Measurements from ENCODE around the gene NARF. TPM values are rescaled to one million over a fixed set of nuclear protein-coding genes. Genes with fewer than 3 reads are reported as not detected.
"Not testable (repeated sequence)": the region's sequence is repeated elsewhere in the genome, so short reads cannot be mapped to it uniquely, and the experiment has no call there.

NARF gene
- total RNA-seq, 2 donors from 2014 or later = 64.0 to 70.8 TPM

- peaks cover 6% of the 10 kb centered on the region for H3K36me3 Mint-ChIP-seq (ENCODE audit: low read depth)
- no peaks in the 10 kb centered on the region for H3K27me3 ChIP-seq (ENCODE audit: control insufficient read depth, insufficient read depth, low read length, poor library complexity, severe bottlenecking)
- H3K9me3 ChIP-seq (ENCODE audit: control insufficient read depth, low read length) = peaks cover 12% of the 10 kb centered on the region
- TF ChIP-seq CTCF (conservative IDR thresholded peaks at IDR 0.05) = no peak
- peaks cover 5% of the 10 kb centered on the region for H3K4me1 ChIP-seq (ENCODE audit: control insufficient read depth, insufficient read depth, low read length)
- DNase-seq = no peak
- H3K27ac ChIP-seq (ENCODE audit: low read depth, low read length) = peak overlapping the region; percentile 72
- WGBS, 2 experiments (ENCODE audit: insufficient coverage in 1 of 2, insufficient read length in 1 of 2) = 80 to 85% methylated on average over 17 to 18 of the region's 18 CpGs
- peaks cover 33% of the 10 kb centered on the region for H3K9me3 Mint-ChIP-seq
- H3K4me3 ChIP-seq (ENCODE audit: low read length) = peak overlapping the region; percentile 92
- peak overlapping the region; percentile 74 for H3K4me3 Mint-ChIP-seq
- H3K27ac Mint-ChIP-seq = peak overlapping the region; percentile 26
- peaks cover 4% of the 10 kb centered on the region for H3K27me3 Mint-ChIP-seq (ENCODE audit: insufficient read depth)
- H3K9ac ChIP-seq (ENCODE audit: extremely low read depth, low read length, poor library complexity, severe bottlenecking) = peak overlapping the region; percentile 86
- H3K4me1 Mint-ChIP-seq = peaks cover 5% of the 10 kb centered on the region
- peaks cover 4% of the 10 kb centered on the region for H3K36me3 ChIP-seq (ENCODE audit: control insufficient read depth, insufficient read depth, low read length)
These were observed 8.6 kb upstream of the NARF start for GRCh38 chr17:82449883-82450356.

DNA sequence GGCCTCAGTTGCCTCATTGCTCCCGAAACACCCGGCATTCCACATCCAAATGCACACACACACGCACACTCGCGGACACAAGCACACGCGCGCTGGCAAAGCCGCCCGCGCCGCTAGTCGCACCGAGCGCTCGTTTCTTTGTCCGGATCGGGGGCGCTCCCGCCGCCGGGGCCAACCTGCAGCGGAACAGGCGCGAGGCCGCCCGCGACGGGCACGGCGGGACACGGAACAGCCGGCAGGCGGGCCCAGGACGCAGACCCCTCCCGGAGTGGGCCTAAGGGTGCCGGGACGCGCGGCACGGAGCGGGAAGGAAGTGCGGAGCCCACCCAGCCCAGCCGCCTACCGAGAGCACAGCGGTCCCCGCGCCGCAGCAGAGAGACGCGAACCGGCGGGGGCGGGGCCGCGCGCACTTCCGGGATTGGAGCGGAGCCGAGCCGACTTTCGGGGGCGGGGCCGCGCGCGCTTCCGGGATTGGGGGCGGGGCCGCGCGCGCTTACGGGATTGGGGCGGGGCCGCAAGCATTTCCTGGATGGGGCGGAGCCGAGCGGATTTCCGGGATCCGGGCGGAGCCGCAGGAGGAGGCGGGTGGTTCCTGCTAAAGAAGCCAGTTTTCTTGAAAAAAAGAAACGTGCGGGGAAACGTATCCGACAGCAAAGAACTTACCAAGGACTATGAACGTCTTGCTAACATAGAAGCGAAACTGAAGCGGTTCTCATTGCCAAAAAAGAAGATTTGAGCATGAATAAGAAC lies 8.0 kb upstream of the NARF start, which contains the start of gene CYBC1:
TSS of gene CYBC1 (minus strand) at position 396 of the 750 bp plus-strand sequence. CDS start 1,498 bp downstream, outside the sequence.
- DNase-seq = peak; percentile 98
- Histone ChIP-seq H3K4me3 (ENCODE audit: low read length) (peak within 1 kb of the TSS; percentile 92), H3K36me3 (ENCODE audit: control insufficient read depth, insufficient read depth, low read length) (peaks cover 4% of the 10 kb centered on the region), H3K9ac (ENCODE audit: extremely low read depth, low read length, poor library complexity, severe bottlenecking) (peak within 1 kb of the TSS; percentile 86), H3K27me3 (ENCODE audit: control insufficient read depth, insufficient read depth, low read length, poor library complexity, severe bottlenecking) (no peaks in the 10 kb centered on the region), H3K9me3 (ENCODE audit: control insufficient read depth, low read length) (peaks cover 12% of the 10 kb centered on the region), H3K27ac (ENCODE audit: low read depth, low read length) (peak within 1 kb of the TSS; percentile 72), H3K4me1 (ENCODE audit: control insufficient read depth, insufficient read depth, low read length) (peaks cover 5% of the 10 kb centered on the region)
- TF ChIP-seq CTCF (conservative IDR thresholded peaks at IDR 0.05) = no peak
- peaks cover 8% of the 10 kb centered on the region for H3K36me3 Mint-ChIP-seq (ENCODE audit: low read depth)
- WGBS, 2 experiments (ENCODE audit: insufficient coverage in 1 of 2, insufficient read length in 1 of 2) = 1 to 2% methylated on average over 23 to 91 of the region's 91 CpGs
- peaks cover 4% of the 10 kb centered on the region for H3K27me3 Mint-ChIP-seq (ENCODE audit: insufficient read depth)
- H3K27ac Mint-ChIP-seq = peak within 1 kb of the TSS; percentile 64
- H3K9me3 Mint-ChIP-seq = peaks cover 34% of the 10 kb centered on the region
- H3K4me1 Mint-ChIP-seq = peaks cover 5% of the 10 kb centered on the region
- peak within 1 kb of the TSS; percentile 74 for H3K4me3 Mint-ChIP-seq

DNA sequence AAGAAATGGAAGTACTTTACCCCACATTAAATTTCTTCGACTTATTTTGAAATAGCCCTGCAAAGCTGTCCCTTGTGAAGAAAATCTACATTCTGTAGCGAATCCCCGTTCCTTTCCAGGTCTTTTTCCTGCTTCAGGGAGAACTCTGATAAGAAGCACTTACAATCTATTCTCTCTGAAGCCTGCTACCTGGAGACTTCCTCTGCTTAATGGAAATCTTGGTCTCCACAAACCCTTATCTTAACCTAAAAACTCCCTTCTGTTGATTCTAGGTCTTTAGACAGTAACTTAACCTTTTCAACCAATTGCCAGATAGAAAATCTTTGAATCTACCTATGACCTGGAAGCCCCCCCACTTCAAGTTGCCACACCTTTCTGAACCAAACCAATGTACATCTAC lies 6.4 kb upstream of the NARF start:
- H3K36me3 ChIP-seq (ENCODE audit: control insufficient read depth, insufficient read depth, low read length) = no peaks in the 10 kb centered on the region
- peaks cover 16% of the 10 kb centered on the region for H3K9me3 ChIP-seq (ENCODE audit: control insufficient read depth, low read length)
- WGBS, 2 experiments (ENCODE audit: insufficient coverage in 1 of 2, insufficient read length in 1 of 2) = 93 to 96% methylated on average over 3 of the region's 3 CpGs
- H3K4me1 ChIP-seq (ENCODE audit: control insufficient read depth, insufficient read depth, low read length) = peaks cover 5% of the 10 kb centered on the region
- no peak for DNase-seq
- no peak overlapping the region for H3K27ac ChIP-seq (ENCODE audit: low read depth, low read length)
- Mint-ChIP-seq H3K27ac (no peak overlapping the region), H3K9me3 (peaks cover 47% of the 10 kb centered on the region), H3K4me1 (peaks cover 5% of the 10 kb centered on the region), H3K27me3 (ENCODE audit: insufficient read depth) (peaks cover 4% of the 10 kb centered on the region), H3K4me3 (no peak overlapping the region), H3K36me3 (ENCODE audit: low read depth) (peaks cover 5% of the 10 kb centered on the region)
- H3K9ac ChIP-seq (ENCODE audit: extremely low read depth, low read length, poor library complexity, severe bottlenecking) = no peak overlapping the region
- TF ChIP-seq CTCF (conservative IDR thresholded peaks at IDR 0.05) = no peak
- H3K27me3 ChIP-seq (ENCODE audit: control insufficient read depth, insufficient read depth, low read length, poor library complexity, severe bottlenecking) = no peaks in the 10 kb centered on the region
- peak overlapping the region; percentile 36 for H3K4me3 ChIP-seq (ENCODE audit: low read length)

DNA sequence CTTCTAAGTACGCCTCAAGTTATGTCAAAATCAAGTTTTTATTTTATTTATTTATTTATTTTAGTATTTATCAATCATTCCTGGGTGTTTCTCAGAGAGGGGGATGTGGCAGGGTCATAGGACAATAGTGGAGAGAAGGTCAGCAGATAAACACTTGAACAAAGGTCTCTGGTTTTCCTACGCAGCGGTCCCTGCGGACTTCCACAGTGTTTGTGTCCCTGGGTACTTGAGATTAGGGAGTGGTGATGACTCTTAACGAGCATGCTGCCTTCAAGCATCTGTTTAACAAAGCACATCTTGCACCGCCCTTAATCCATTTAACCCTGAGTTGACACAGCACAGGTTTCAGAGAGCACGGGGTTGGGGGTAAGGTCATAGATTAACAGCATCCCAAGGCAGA lies 5.4 kb upstream of the NARF start:
- not testable (repeated sequence) for H3K27ac Mint-ChIP-seq; H3K4me3 Mint-ChIP-seq; H3K27me3 ChIP-seq (ENCODE audit: control insufficient read depth, insufficient read depth, low read length, poor library complexity, severe bottlenecking); H3K4me3 ChIP-seq (ENCODE audit: low read length); H3K4me1 Mint-ChIP-seq; H3K36me3 Mint-ChIP-seq (ENCODE audit: low read depth); H3K4me1 ChIP-seq (ENCODE audit: control insufficient read depth, insufficient read depth, low read length); H3K9ac ChIP-seq (ENCODE audit: extremely low read depth, low read length, poor library complexity, severe bottlenecking); DNase-seq; H3K36me3 ChIP-seq (ENCODE audit: control insufficient read depth, insufficient read depth, low read length); H3K27ac ChIP-seq (ENCODE audit: low read depth, low read length); H3K27me3 Mint-ChIP-seq (ENCODE audit: insufficient read depth)
- peaks cover 49% of the 10 kb centered on the region for H3K9me3 Mint-ChIP-seq
- H3K9me3 ChIP-seq (ENCODE audit: control insufficient read depth, low read length) = peaks cover 16% of the 10 kb centered on the region
- WGBS, 2 experiments (ENCODE audit: insufficient coverage in 1 of 2, insufficient read length in 1 of 2) = 78 to 90% methylated on average over 2 to 6 of the region's 7 CpGs

- not testable (repeated sequence) for H3K27ac Mint-ChIP-seq; H3K36me3 ChIP-seq (ENCODE audit: control insufficient read depth, insufficient read depth, low read length); H3K27me3 Mint-ChIP-seq (ENCODE audit: insufficient read depth); H3K27me3 ChIP-seq (ENCODE audit: control insufficient read depth, insufficient read depth, low read length, poor library complexity, severe bottlenecking); H3K36me3 Mint-ChIP-seq (ENCODE audit: low read depth); H3K4me3 ChIP-seq (ENCODE audit: low read length); H3K4me1 Mint-ChIP-seq; H3K4me3 Mint-ChIP-seq; H3K9ac ChIP-seq (ENCODE audit: extremely low read depth, low read length, poor library complexity, severe bottlenecking); H3K4me1 ChIP-seq (ENCODE audit: control insufficient read depth, insufficient read depth, low read length); H3K27ac ChIP-seq (ENCODE audit: low read depth, low read length)
- peaks cover 16% of the 10 kb centered on the region for H3K9me3 ChIP-seq (ENCODE audit: control insufficient read depth, low read length)
- H3K9me3 Mint-ChIP-seq = peaks cover 49% of the 10 kb centered on the region
- DNase-seq = peak; percentile 41
- 92 to 95% methylated on average over 9 to 21 of the region's 21 CpGs for WGBS, 2 experiments (ENCODE audit: insufficient coverage in 1 of 2, insufficient read length in 1 of 2)
These were observed 4.8 kb upstream of the NARF start for GRCh38 chr17:82453706-82454105.
